GM23248 (cell line): ENCODE data around the gene FAM168A. TPM values are rescaled to one million over a fixed set of nuclear protein-coding genes. Genes with fewer than 3 reads are reported as not detected.
A peak's percentile ranks its signal among the peaks of the same experiment; 100 is the strongest.

Experiments used
- DNase-seq: peaks from one replicate; pipeline ENCODE4 v3.0.0-alpha.2; 2015
- H2AFZ ChIP-seq: fragments of 200-600 bp; sonication (generic); 2 replicates; pipeline ENCODE4 v1.6.1; 2016; ENCODE audit warnings: antibody characterized with exemption
- H3F3A ChIP-seq: fragments of 200-600 bp; sonication (generic); 2 replicates; pipeline ENCODE4 v1.6.1; 2016; ENCODE audit warnings: mild to moderate bottlenecking, antibody characterized with exemption, mixed run types; ENCODE audit not compliant: insufficient read depth
- H3K27ac ChIP-seq: fragments of 200-600 bp; sonication (generic); 2 replicates; pipeline ENCODE4 v1.5.1; 2016; ENCODE audit warnings: mild to moderate bottlenecking
- H3K27me3 ChIP-seq: fragments of 200-600 bp; sonication (generic); replicated peaks from 2 replicates; pipeline ENCODE4 v1.6.1; 2016; ENCODE audit warnings: mild to moderate bottlenecking; ENCODE audit not compliant: insufficient read depth
- H3K36me3 ChIP-seq: fragments of 200-600 bp; sonication (generic); 2 replicates; pipeline ENCODE4 v1.6.1; 2016; ENCODE audit warnings: low read depth, mild to moderate bottlenecking
- H3K4me1 ChIP-seq: fragments of 200-600 bp; sonication (generic); 2 replicates; pipeline ENCODE4 v1.6.1; 2016; ENCODE audit warnings: mild to moderate bottlenecking; ENCODE audit not compliant: insufficient read depth
- H3K4me2 ChIP-seq: fragments of 200-600 bp; sonication (generic); one replicate; pipeline ENCODE4 v1.6.1; 2016; ENCODE audit warnings: mild to moderate bottlenecking; ENCODE audit not compliant: unreplicated experiment
- H3K4me3 ChIP-seq: fragments of 200-600 bp; sonication (generic); 2 replicates; pipeline ENCODE4 v1.5.1; 2016; ENCODE audit warnings: mild to moderate bottlenecking
- H3K79me2 ChIP-seq: fragments of 200-600 bp; sonication (generic); 2 replicates; pipeline ENCODE4 v1.6.1; 2016; ENCODE audit warnings: mild to moderate bottlenecking; ENCODE audit not compliant: insufficient read depth
- H3K9ac ChIP-seq: fragments of 200-600 bp; sonication (generic); 2 replicates; pipeline ENCODE4 v1.6.1; 2016; ENCODE audit warnings: mild to moderate bottlenecking
- H3K9me2 ChIP-seq: fragments of 200-600 bp; sonication (generic); 2 replicates; pipeline ENCODE4 v1.6.1; 2016; ENCODE audit warnings: mixed run types, mild to moderate bottlenecking, moderate library complexity; ENCODE audit not compliant: insufficient read depth
- H3K9me3 ChIP-seq: fragments of 200-600 bp; sonication (generic); one replicate; pipeline ENCODE4 v1.6.1; 2017; ENCODE audit warnings: low read depth
- H4K20me1 ChIP-seq: fragments of 200-600 bp; sonication (generic); 2 replicates; pipeline ENCODE4 v1.6.0; 2016; ENCODE audit not compliant: insufficient read depth
- EZH2 ChIP-seq: fragments of 200-600 bp; sonication (generic); IDR thresholded peaks from 2 replicates; pipeline ENCODE4 v1.6.1; 2018; ENCODE audit warnings: antibody characterized with exemption, mild to moderate bottlenecking; ENCODE audit not compliant: insufficient read depth, poor library complexity, severe bottlenecking
- EZH2phosphoT487 ChIP-seq: fragments of 200-600 bp; sonication (generic); IDR thresholded peaks from 2 replicates; pipeline ENCODE4 v1.6.1; 2018; ENCODE audit warnings: antibody characterized with exemption, moderate library complexity, mild to moderate bottlenecking, low read depth; ENCODE audit not compliant: insufficient read depth
- WGBS, 2 experiments: methylation state at CpG; one replicate each; pipeline ENCODE4 v1.1.6; 2015 to 2017; ENCODE audit warnings: low lambda C conversion rate in 2 of 2, low coverage in 1 of 2; ENCODE audit errors: missing lambda C conversion rate in 2 of 2; 5-methylcytosine and 5-hydroxymethylcytosine counted together
- in situ Hi-C: fragments of 300-500 bp; cut with MboI; formaldehyde crosslinking; loops from 2 replicates; pipeline ENCODE4 v1.15.0; 2020
- polyA plus RNA-seq: library from polyadenylated mRNA; unstranded; fragments of >200 nt; fragmentation: Nextera tagmentation; extraction: Ambion mirVana; gene quantifications from 2 replicates; pipeline ENCODE4 v1.2.1, GENCODE V29; 2016
- total RNA-seq: library from RNA; depleted of rRNA; stranded (reverse); fragments of >200 nt; shearing (Covaris generic); gene quantifications from 2 replicates; pipeline ENCODE4 v1.2.3, GENCODE V29; 2014

The FAM168A gene
- total and polyA plus RNA-seq, 2 experiments from 2014 or later = 9.1 to 26.4 TPM

GRCh38 chr11:73413256-73413655 is 184.7 kb downstream of the FAM168A start:
- Histone ChIP-seq H3K27ac (peak overlapping the region; percentile 91), H3K9me2 (no peaks in the 10 kb centered on the region), H3K36me3 (0 out of 2 replicates have a peak, but pooled peaks cover 6% of the 10 kb centered on the region), H3K79me2 (no peaks in the 10 kb centered on the region), H3F3A (peaks cover 44% of the 10 kb centered on the region), H3K4me2 (no peak overlapping the region), H3K27me3 (no peaks in the 10 kb centered on the region), H3K4me1 (peaks cover 51% of the 10 kb centered on the region), H3K9me3 (no peaks in the 10 kb centered on the region), H4K20me1 (no peaks in the 10 kb centered on the region; the same call in 1 of the 2 replicates), H3K9ac (no peak overlapping the region), H2AFZ (no peak overlapping the region), H3K4me3 (no peak overlapping the region)
- WGBS, 2 experiments = 94 to 100% methylated on average over 2 of the region's 2 CpGs
- no peak for DNase-seq
- in situ Hi-C loops = no loop called here
- TF ChIP-seq EZH2 (no peak), EZH2phosphoT487 (no peak)

- Histone ChIP-seq H3F3A (peaks cover 42% of the 10 kb centered on the region), H2AFZ (no peak overlapping the region), H4K20me1 (no peaks in the 10 kb centered on the region; the same call in 1 of the 2 replicates), H3K9me3 (no peaks in the 10 kb centered on the region), H3K9ac (no peak overlapping the region), H3K79me2 (no peaks in the 10 kb centered on the region), H3K27ac (no peak overlapping the region), H3K36me3 (0 out of 2 replicates have a peak, but pooled peaks cover 6% of the 10 kb centered on the region), H3K4me2 (no peak overlapping the region), H3K9me2 (no peaks in the 10 kb centered on the region), H3K4me1 (peaks cover 50% of the 10 kb centered on the region), H3K27me3 (no peaks in the 10 kb centered on the region), H3K4me3 (no peak overlapping the region)
- 84 to 94% methylated on average over 3 of the region's 3 CpGs for WGBS, 2 experiments
- in situ Hi-C loops = no loop called here
- no peak for DNase-seq
- TF ChIP-seq EZH2 (no peak), EZH2phosphoT487 (no peak)
These were observed 185.6 kb downstream of the FAM168A start for GRCh38 chr11:73412308-73412707.

- Histone ChIP-seq H3K4me1 (peaks cover 37% of the 10 kb centered on the region), H3K36me3 (peaks cover 6% of the 10 kb centered on the region; the same call in 1 of the 2 replicates), H3F3A (peaks cover 29% of the 10 kb centered on the region), H3K9me3 (no peaks in the 10 kb centered on the region), H3K4me2 (peak overlapping the region; percentile 30), H3K27ac (no peak overlapping the region), H4K20me1 (no peaks in the 10 kb centered on the region; the same call in 1 of the 2 replicates), H3K79me2 (no peaks in the 10 kb centered on the region), H3K9ac (no peak overlapping the region), H3K4me3 (no peak overlapping the region), H3K9me2 (no peaks in the 10 kb centered on the region), H2AFZ (no peak overlapping the region), H3K27me3 (no peaks in the 10 kb centered on the region)
- DNase-seq = no peak
- TF ChIP-seq EZH2phosphoT487 (no peak), EZH2 (no peak)
- 84 to 91% methylated on average over 2 of the region's 2 CpGs for WGBS, 2 experiments
- in situ Hi-C loops = no loop called here
These were observed 186.9 kb downstream of the FAM168A start for GRCh38 chr11:73411031-73411430.

GRCh38 chr11:73410627-73411026 is 187.3 kb downstream of the FAM168A start:
- H4K20me1 ChIP-seq = no peaks in the 10 kb centered on the region; the same call in 1 of the 2 replicates
- peaks cover 33% of the 10 kb centered on the region for H3K4me1 ChIP-seq
- TF ChIP-seq EZH2phosphoT487 (no peak), EZH2 (no peak)
- H3K9ac ChIP-seq = no peak overlapping the region
- H2AFZ ChIP-seq = no peak overlapping the region
- no peaks in the 10 kb centered on the region for H3K27me3 ChIP-seq
- WGBS, 2 experiments = 95 to 100% methylated on average over 1 of the region's 1 CpG
- in situ Hi-C loops = no loop called here
- no peaks in the 10 kb centered on the region for H3K79me2 ChIP-seq
- peaks cover 6% of the 10 kb centered on the region; the same call in 1 of the 2 replicates for H3K36me3 ChIP-seq
- H3K27ac ChIP-seq = no peak overlapping the region
- no peaks in the 10 kb centered on the region for H3K9me3 ChIP-seq
- no peak overlapping the region for H3K4me3 ChIP-seq
- DNase-seq = no peak
- H3K4me2 ChIP-seq = peak overlapping the region; percentile 30
- H3K9me2 ChIP-seq = no peaks in the 10 kb centered on the region
- H3F3A ChIP-seq = peaks cover 25% of the 10 kb centered on the region
